ENCODE data around the gene KRT72. TPM values are rescaled to one million over a fixed set of nuclear protein-coding genes. Genes with fewer than 3 reads are reported as not detected.

The KRT72 gene
- total RNA-seq, 1 experiment from 2014 or later: 0.17 TPM

- H3K27ac ChIP-seq (ENCODE audit: low read depth, low read length): no peak overlapping the region
- ChIA-PET RAD21 (ENCODE audit: low non-redundant PET in 1 of 2, low total read pairs in 2 of 2, uncharacterized antibody in 2 of 2, unreplicated experiment in 2 of 2) (no interaction called here), POLR2A (no interaction called here), CTCF (no interaction called here)
- no peak overlapping the region for H3K4me3 ChIP-seq (replicated peaks in 1 of 2; ENCODE audit: low read depth in 1 of 2, low read length in 2 of 2)
- no TSS peak for BruUV-seq (replicated peaks)
- no peaks in the 10 kb centered on the region for H3K79me2 ChIP-seq (ENCODE audit: insufficient read depth, low read length)
- no peaks in the 10 kb centered on the region for H3K9me2 ChIP-seq (ENCODE audit: insufficient read depth)
- ATAC-seq (peak; percentile 73), DNase-seq (ENCODE audit: low read depth, low spot score) (peak; percentile 19)
- intact Hi-C loops (cut with micrococcal nuclease): no loop called here
- H3K4me2 ChIP-seq (ENCODE audit: low read length): peak overlapping the region; percentile 29
- H4K20me1 ChIP-seq (ENCODE audit: insufficient read depth): no peaks in the 10 kb centered on the region
- H3K4me1 ChIP-seq (ENCODE audit: control insufficient read depth in 1 of 2, insufficient read depth in 2 of 2, low read length in 2 of 2): peaks cover 0 to 21% of the 10 kb centered on the region in 2 experiments; a peak in 3 of 4 replicates
- no peaks in the 10 kb centered on the region for H3K9me3 ChIP-seq (ENCODE audit: control insufficient read depth in 1 of 2, insufficient read depth in 1 of 2, low read depth in 1 of 2, low read length in 2 of 2)
- no peak overlapping the region for H3K9ac ChIP-seq (ENCODE audit: low read length)
- H2AFZ ChIP-seq (ENCODE audit: low read depth, low read length, poor library complexity, severe bottlenecking): no peak overlapping the region
- no peaks in the 10 kb centered on the region; the same call in 1 of the 2 replicates for H3K27me3 ChIP-seq (ENCODE audit: insufficient read depth, low read length)
- H3K36me3 ChIP-seq (ENCODE audit: control insufficient read depth in 1 of 2, insufficient read depth in 2 of 2, low read length in 2 of 2): no peaks in the 10 kb centered on the region
- TF ChIP-seq POLR2A (IDR thresholded peaks at IDR 0.05; ENCODE audit: borderline replicate concordance, extremely low read depth, insufficient read depth, insufficient read length) (no peak), FOSL1 (IDR thresholded peaks at IDR 0.05; ENCODE audit: low read depth) (0 out of 2 replicates have a peak, but pooled peaks have one; percentile 29), SIN3A (IDR thresholded peaks at IDR 0.05; ENCODE audit: low read depth) (no peak), ELF1 (IDR thresholded peaks at IDR 0.05; ENCODE audit: borderline replicate concordance, low read depth) (no peak), SP1 (IDR thresholded peaks at IDR 0.05; ENCODE audit: low read depth) (no peak), JUND (IDR thresholded peaks at IDR 0.05) (peak; percentile 24), SRF (IDR thresholded peaks at IDR 0.05; ENCODE audit: low read depth) (no peak), RAD21 (IDR thresholded peaks at IDR 0.05; ENCODE audit: low read depth) (no peak), CEBPB (IDR thresholded peaks at IDR 0.05; ENCODE audit: low read depth) (no peak), CBX3 (IDR thresholded peaks at IDR 0.05; ENCODE audit: low read depth) (no peak), EZH2 (IDR thresholded peaks at IDR 0.05) (no peak), POLR2AphosphoS5 (IDR thresholded peaks at IDR 0.05; ENCODE audit: low read depth, low read length) (no peak), EGR1 (IDR thresholded peaks at IDR 0.05; ENCODE audit: low read depth) (no peak), EZH2phosphoT487 (IDR thresholded peaks at IDR 0.05; ENCODE audit: borderline replicate concordance) (no peak), TCF7L2 (IDR thresholded peaks at IDR 0.05; ENCODE audit: borderline replicate concordance, extremely low read depth, insufficient read depth, insufficient read length) (peak; percentile 19), MAX (IDR thresholded peaks at IDR 0.05) (no peak), ZFX (IDR thresholded peaks at IDR 0.05) (no peak), YY1 (IDR thresholded peaks at IDR 0.05; ENCODE audit: extremely low read depth, insufficient replicate concordance, low read depth, low read length) (no peak), ZNF274 (IDR thresholded peaks at IDR 0.05; ENCODE audit: low read depth, low read length) (no peak)
- TF ChIP-seq, protein P1, sequence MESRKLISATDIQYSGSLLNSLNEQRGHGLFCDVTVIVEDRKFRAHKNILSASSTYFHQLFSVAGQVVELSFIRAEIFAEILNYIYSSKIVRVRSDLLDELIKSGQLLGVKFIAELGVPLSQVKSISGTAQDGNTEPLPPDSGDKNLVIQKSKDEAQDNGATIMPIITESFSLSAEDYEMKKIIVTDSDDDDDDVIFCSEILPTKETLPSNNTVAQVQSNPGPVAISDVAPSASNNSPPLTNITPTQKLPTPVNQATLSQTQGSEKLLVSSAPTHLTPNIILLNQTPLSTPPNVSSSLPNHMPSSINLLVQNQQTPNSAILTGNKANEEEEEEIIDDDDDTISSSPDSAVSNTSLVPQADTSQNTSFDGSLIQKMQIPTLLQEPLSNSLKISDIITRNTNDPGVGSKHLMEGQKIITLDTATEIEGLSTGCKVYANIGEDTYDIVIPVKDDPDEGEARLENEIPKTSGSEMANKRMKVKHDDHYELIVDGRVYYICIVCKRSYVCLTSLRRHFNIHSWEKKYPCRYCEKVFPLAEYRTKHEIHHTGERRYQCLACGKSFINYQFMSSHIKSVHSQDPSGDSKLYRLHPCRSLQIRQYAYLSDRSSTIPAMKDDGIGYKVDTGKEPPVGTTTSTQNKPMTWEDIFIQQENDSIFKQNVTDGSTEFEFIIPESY (IDR thresholded peaks at IDR 0.05; ENCODE audit: extremely low read depth, insufficient replicate concordance, low read length): no peak
- TF ChIP-seq, protein P2, sequence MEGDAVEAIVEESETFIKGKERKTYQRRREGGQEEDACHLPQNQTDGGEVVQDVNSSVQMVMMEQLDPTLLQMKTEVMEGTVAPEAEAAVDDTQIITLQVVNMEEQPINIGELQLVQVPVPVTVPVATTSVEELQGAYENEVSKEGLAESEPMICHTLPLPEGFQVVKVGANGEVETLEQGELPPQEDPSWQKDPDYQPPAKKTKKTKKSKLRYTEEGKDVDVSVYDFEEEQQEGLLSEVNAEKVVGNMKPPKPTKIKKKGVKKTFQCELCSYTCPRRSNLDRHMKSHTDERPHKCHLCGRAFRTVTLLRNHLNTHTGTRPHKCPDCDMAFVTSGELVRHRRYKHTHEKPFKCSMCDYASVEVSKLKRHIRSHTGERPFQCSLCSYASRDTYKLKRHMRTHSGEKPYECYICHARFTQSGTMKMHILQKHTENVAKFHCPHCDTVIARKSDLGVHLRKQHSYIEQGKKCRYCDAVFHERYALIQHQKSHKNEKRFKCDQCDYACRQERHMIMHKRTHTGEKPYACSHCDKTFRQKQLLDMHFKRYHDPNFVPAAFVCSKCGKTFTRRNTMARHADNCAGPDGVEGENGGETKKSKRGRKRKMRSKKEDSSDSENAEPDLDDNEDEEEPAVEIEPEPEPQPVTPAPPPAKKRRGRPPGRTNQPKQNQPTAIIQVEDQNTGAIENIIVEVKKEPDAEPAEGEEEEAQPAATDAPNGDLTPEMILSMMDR (IDR thresholded peaks at IDR 0.05 in 2 of 3, conservative IDR thresholded peaks at IDR 0.05 in 1 of 3; ENCODE audit: borderline replicate concordance in 1 of 3, insufficient read depth in 1 of 3, low read depth in 2 of 3, low read length in 2 of 3): no peak
- TF ChIP-seq, protein P3, sequence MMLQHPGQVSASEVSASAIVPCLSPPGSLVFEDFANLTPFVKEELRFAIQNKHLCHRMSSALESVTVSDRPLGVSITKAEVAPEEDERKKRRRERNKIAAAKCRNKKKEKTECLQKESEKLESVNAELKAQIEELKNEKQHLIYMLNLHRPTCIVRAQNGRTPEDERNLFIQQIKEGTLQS (IDR thresholded peaks at IDR 0.05): no peak
- TF ChIP-seq, protein P4, sequence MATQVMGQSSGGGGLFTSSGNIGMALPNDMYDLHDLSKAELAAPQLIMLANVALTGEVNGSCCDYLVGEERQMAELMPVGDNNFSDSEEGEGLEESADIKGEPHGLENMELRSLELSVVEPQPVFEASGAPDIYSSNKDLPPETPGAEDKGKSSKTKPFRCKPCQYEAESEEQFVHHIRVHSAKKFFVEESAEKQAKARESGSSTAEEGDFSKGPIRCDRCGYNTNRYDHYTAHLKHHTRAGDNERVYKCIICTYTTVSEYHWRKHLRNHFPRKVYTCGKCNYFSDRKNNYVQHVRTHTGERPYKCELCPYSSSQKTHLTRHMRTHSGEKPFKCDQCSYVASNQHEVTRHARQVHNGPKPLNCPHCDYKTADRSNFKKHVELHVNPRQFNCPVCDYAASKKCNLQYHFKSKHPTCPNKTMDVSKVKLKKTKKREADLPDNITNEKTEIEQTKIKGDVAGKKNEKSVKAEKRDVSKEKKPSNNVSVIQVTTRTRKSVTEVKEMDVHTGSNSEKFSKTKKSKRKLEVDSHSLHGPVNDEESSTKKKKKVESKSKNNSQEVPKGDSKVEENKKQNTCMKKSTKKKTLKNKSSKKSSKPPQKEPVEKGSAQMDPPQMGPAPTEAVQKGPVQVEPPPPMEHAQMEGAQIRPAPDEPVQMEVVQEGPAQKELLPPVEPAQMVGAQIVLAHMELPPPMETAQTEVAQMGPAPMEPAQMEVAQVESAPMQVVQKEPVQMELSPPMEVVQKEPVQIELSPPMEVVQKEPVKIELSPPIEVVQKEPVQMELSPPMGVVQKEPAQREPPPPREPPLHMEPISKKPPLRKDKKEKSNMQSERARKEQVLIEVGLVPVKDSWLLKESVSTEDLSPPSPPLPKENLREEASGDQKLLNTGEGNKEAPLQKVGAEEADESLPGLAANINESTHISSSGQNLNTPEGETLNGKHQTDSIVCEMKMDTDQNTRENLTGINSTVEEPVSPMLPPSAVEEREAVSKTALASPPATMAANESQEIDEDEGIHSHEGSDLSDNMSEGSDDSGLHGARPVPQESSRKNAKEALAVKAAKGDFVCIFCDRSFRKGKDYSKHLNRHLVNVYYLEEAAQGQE (IDR thresholded peaks at IDR 0.05; ENCODE audit: low read depth): no peak
These were observed 2.1 kb upstream of the KRT72 start for GRCh38 chr12:52603314-52603713.

All from HCT116 (cell line).